Stimulated activated CD8-positive, alpha-beta memory T cell treated with anti-CD3 and anti-CD28 coated beads, Interleukin-4, amount 100 ng/mL, for 24 hours (primary cell): ENCODE results near the gene UNC5A.

Experiments used
- DNase-seq: peaks from one replicate; pipeline ENCODE4 v3.0.0-alpha.2; 2020; ENCODE audit warnings: low read depth

Gene UNC5A

GRCh38 chr5:176781638-176782570, 28.5 kb upstream of the UNC5A start:
- DNase-seq: no peak

GRCh38 chr5:176784218-176785165, 25.9 kb upstream of the UNC5A start:
- DNase-seq: no peak

GRCh38 chr5:176785184-176786145, 24.9 kb upstream of the UNC5A start:
- DNase-seq: no peak

GRCh38 chr5:176787676-176788075, 22.7 kb upstream of the UNC5A start:
- no peak for DNase-seq

GRCh38 chr5:176788091-176788490, 22.3 kb upstream of the UNC5A start:
- no peak for DNase-seq

- DNase-seq: no peak
These were observed 21.2 kb upstream of the UNC5A start for GRCh38 chr5:176788941-176789872.

GRCh38 chr5:176789873-176790615, 20.3 kb upstream of the UNC5A start:
- DNase-seq: no peak

GRCh38 chr5:176790941-176791340, 19.4 kb upstream of the UNC5A start:
- DNase-seq: no peak

GRCh38 chr5:176792655-176793342, 17.6 kb upstream of the UNC5A start:
- DNase-seq: no peak

GRCh38 chr5:176793343-176793699, 17.0 kb upstream of the UNC5A start:
- no peak for DNase-seq

GRCh38 chr5:176793736-176794135, 16.6 kb upstream of the UNC5A start:
- no peak for DNase-seq

- no peak for DNase-seq
These were observed 15.8 kb upstream of the UNC5A start for GRCh38 chr5:176794509-176794908.

- DNase-seq: no peak
These were observed 13.9 kb upstream of the UNC5A start for GRCh38 chr5:176796411-176796810.

- DNase-seq: no peak
These were observed 13.4 kb upstream of the UNC5A start for GRCh38 chr5:176796970-176797369.

GRCh38 chr5:176797456-176798050, 12.8 kb upstream of the UNC5A start:
- no peak for DNase-seq

- no peak for DNase-seq
These were observed 12.1 kb upstream of the UNC5A start for GRCh38 chr5:176798086-176798876.

- no peak for DNase-seq
These were observed 11.4 kb upstream of the UNC5A start for GRCh38 chr5:176798949-176799348.

GRCh38 chr5:176799488-176799887, 10.9 kb upstream of the UNC5A start:
- DNase-seq: no peak
